Naive thymus-derived CD8-positive, alpha-beta T cell (primary cell): ENCODE results near the gene ZNF143. TPM values are rescaled to one million over a fixed set of nuclear protein-coding genes. Genes with fewer than 3 reads are reported as not detected.
A peak's percentile ranks its signal among the peaks of the same experiment; 100 is the strongest.
"Not testable (repeated sequence)": the region's sequence is repeated elsewhere in the genome, so short reads cannot be mapped to it uniquely, and the experiment has no call there.

Source experiments
- ATAC-seq, 2 donors: fragments of 150-1000 bp; cut with Tn5 transposase in 1 of 2; sonication (Bioruptor Pico), chemical (Tn5 transposase) in 1 of 2; 1 replicate in 1 of 2; 2 replicates in 1 of 2; pipeline ENCODE4 v1.10.0; 2021; ENCODE audit warnings: mild to moderate bottlenecking in 2 of 2, moderate library complexity in 2 of 2
- POLR2A ChIA-PET: fragments of 350-600 bp; sonication (Branson Sonifier 250); formaldehyde crosslinking; loops from one replicate; lab custom pipeline; 2021; ENCODE audit warnings: antibody characterized with exemption; lab: Charles Lee
- DNase-seq, 10 donors: peaks; one replicate each; pipeline versions ENCODE4 v3.0.0 to v3.0.0-alpha.2; 2020 to 2022
- H3K27ac Mint-ChIP-seq, 10 donors: one replicate each; pipeline ENCODE4 v1.8.0; 2020 to 2022; ENCODE audit warnings: mild to moderate bottlenecking in 10 of 10, mixed read lengths in 10 of 10, moderate library complexity in 4 of 10, inconsistent platforms in 1 of 10
- H3K27me3 Mint-ChIP-seq, 5 donors: one replicate each; pipeline ENCODE4 v1.8.0; 2021 to 2022; ENCODE audit warnings: mixed read lengths in 5 of 5
- H3K36me3 Mint-ChIP-seq, 3 donors: one replicate each; pipeline ENCODE4 v1.8.0; 2020 to 2022; ENCODE audit warnings: mixed read lengths in 3 of 3, mild to moderate bottlenecking in 2 of 3, inconsistent platforms in 1 of 3
- H3K4me1 Mint-ChIP-seq, 4 donors: one replicate each; pipeline ENCODE4 v1.8.0; 2021 to 2022; ENCODE audit warnings: mixed read lengths in 4 of 4
- H3K4me3 Mint-ChIP-seq, 10 donors: one replicate each; pipeline ENCODE4 v1.8.0; 2020 to 2022; ENCODE audit warnings: mild to moderate bottlenecking in 10 of 10, mixed read lengths in 10 of 10, moderate library complexity in 6 of 10, inconsistent platforms in 1 of 10
- H3K9me3 Mint-ChIP-seq, 9 donors: one replicate each; pipeline ENCODE4 v1.8.0; 2020 to 2022; ENCODE audit warnings: mixed read lengths in 9 of 9, mild to moderate bottlenecking in 3 of 9, inconsistent platforms in 1 of 9, moderate library complexity in 1 of 9
- polyA plus RNA-seq, 3 donors: library from polyadenylated mRNA; unstranded; fragments of 300-500 nt; fragmentation: Illumina TruSeq; gene quantifications; one replicate each; pipeline ENCODE4 v1.2.3, GENCODE V29; 2021
- total RNA-seq, 8 experiments: library from RNA in 2 of 8; stranded (reverse) in 2 of 8; gene quantifications; one replicate each; pipeline ENCODE4 v1.2.3 and lab custom pipeline; 2021 to 2026

The ZNF143 gene
- total RNA-seq (10 to 100 TPM; 51.3 TPM), polyA plus RNA-seq (10 to 100 TPM; 28.1 to 38.5 (median 32.9) TPM), total RNA-seq (lab: John Stamatoyannopoulos, UW) (25.6 to 62.8 (median 43.3) reads per million in 6 experiments)

GRCh38 chr11:9460322-9461062 is at the start of gene ZNF143:
TSS of gene ZNF143 (plus strand) at chr11:9461012. CDS start at chr11:9471309, 10,297 bp downstream.
- Mint-ChIP-seq H3K9me3 (peaks cover 0 to 4% (median 0%) of the 10 kb centered on the region in 9 donors), H3K4me3 (peak within 1 kb of the TSS; percentile 88 to 99 (median 96)), H3K27me3 (peaks cover 0 to 1% (median 0%) of the 10 kb centered on the region in 5 donors), H3K27ac (peak within 1 kb of the TSS; percentile 91 to 99 (median 98)), H3K4me1 (peaks cover 9 to 34% (median 33%) of the 10 kb centered on the region in 4 donors), H3K36me3 (peaks cover 0 to 7% (median 6%) of the 10 kb centered on the region in 3 donors)
- DNase-seq, result peak; percentile 95 to 100 (median 100)
- peak; percentile 85 to 89 for ATAC-seq
- POLR2A ChIA-PET, result interaction anchor here (0.6 to 3.1 kb wide), 44 partner anchors 8 to 1474 kb away, joined by 3 to 44 read pairs (median 4); partner anchors contain the start of genes AKIP1, DENND5A, EIF3F and EIF4G2

GRCh38 chr11:9428706-9429105 is 32.1 kb upstream of the ZNF143 start:
- ATAC-seq (no peak), DNase-seq (no peak)
- no peaks in the 10 kb centered on the region for H3K9me3 Mint-ChIP-seq
- peaks cover 4 to 91% (median 33%) of the 10 kb centered on the region in 3 donors for H3K36me3 Mint-ChIP-seq
- no peaks in the 10 kb centered on the region for H3K4me1 Mint-ChIP-seq
- H3K4me3 Mint-ChIP-seq, result no peak overlapping the region
- POLR2A ChIA-PET, result interaction anchor here (1.2 kb wide), 1 partner anchor 32 kb away, joined by 4 read pairs; the partner anchor contains the start of gene ZNF143
- H3K27me3 Mint-ChIP-seq, result no peaks in the 10 kb centered on the region
- no peak overlapping the region for H3K27ac Mint-ChIP-seq

- Mint-ChIP-seq H3K4me3 (no peak overlapping the region), H3K27me3 (no peaks in the 10 kb centered on the region), H3K36me3 (peaks cover 3 to 88% (median 18%) of the 10 kb centered on the region in 3 donors), H3K27ac (no peak overlapping the region), H3K4me1 (no peaks in the 10 kb centered on the region), H3K9me3 (no peaks in the 10 kb centered on the region)
- ATAC-seq (no peak), DNase-seq (no peak)
- POLR2A ChIA-PET, result interaction anchor here (1.2 kb wide), 1 partner anchor 22 kb away, joined by 4 read pairs; the partner anchor contains the start of gene ZNF143
Measured at GRCh38 chr11:9438611-9439010, 22.2 kb upstream of the ZNF143 start.

- POLR2A ChIA-PET, result no interaction called here
- DNase-seq, result no peak
- Mint-ChIP-seq H3K27ac (peak overlapping the region in 7 of 10 donors; percentile 1 to 70 (median 13)), H3K9me3 (peaks cover 0 to 10% (median 0%) of the 10 kb centered on the region in 9 donors), H3K4me3 (peak overlapping the region in 1 of 10 donors; percentile 22), H3K36me3 (peaks cover 0 to 60% (median 8%) of the 10 kb centered on the region in 3 donors), H3K27me3 (no peaks in the 10 kb centered on the region), H3K4me1 (peaks cover 0 to 6% (median 6%) of the 10 kb centered on the region in 4 donors)
- peak in 1 of 2 donors; percentile 29 for ATAC-seq
Measured at GRCh38 chr11:9446230-9446629, 14.6 kb upstream of the ZNF143 start.

GRCh38 chr11:9448576-9449352 is 12.0 kb upstream of the ZNF143 start:
- peak overlapping the region in 2 of 10 donors; percentile 14 to 24 for H3K27ac Mint-ChIP-seq
- POLR2A ChIA-PET, result interaction anchor here (0.7 to 2.0 kb wide), 2 partner anchors 11 to 29 kb away, joined by 3 to 7 read pairs; partner anchors contain the start of gene ZNF143
- no peak for DNase-seq
- H3K9me3 Mint-ChIP-seq, result peaks cover 0 to 24% (median 5%) of the 10 kb centered on the region in 9 donors
- H3K36me3 Mint-ChIP-seq, result peaks cover 5 to 36% (median 7%) of the 10 kb centered on the region in 3 donors
- no peaks in the 10 kb centered on the region for H3K27me3 Mint-ChIP-seq
- peaks cover 0 to 6% (median 6%) of the 10 kb centered on the region in 4 donors for H3K4me1 Mint-ChIP-seq
- no peak overlapping the region for H3K4me3 Mint-ChIP-seq
- ATAC-seq, result no peak

GRCh38 chr11:9452023-9452422 is 8.8 kb upstream of the ZNF143 start:
- Mint-ChIP-seq H3K36me3 (peaks cover 5 to 11% (median 7%) of the 10 kb centered on the region in 3 donors), H3K9me3 (peaks cover 0 to 28% (median 5%) of the 10 kb centered on the region in 9 donors)
- POLR2A ChIA-PET, result interaction anchor here (1.5 kb wide), 1 partner anchor 9 kb away, joined by 3 read pairs; the partner anchor contains the start of gene ZNF143
- peak in 1 of 10 donors; percentile 2 for DNase-seq
- H3K27ac Mint-ChIP-seq, ATAC-seq, H3K4me1 Mint-ChIP-seq, H3K27me3 Mint-ChIP-seq, H3K4me3 Mint-ChIP-seq: not testable (repeated sequence)

GRCh38 chr11:9455722-9456121 is 5.1 kb upstream of the ZNF143 start:
- Mint-ChIP-seq H3K9me3 (peaks cover 0 to 21% (median 8%) of the 10 kb centered on the region in 9 donors), H3K4me3 (no peak overlapping the region), H3K27ac (no peak overlapping the region), H3K27me3 (no peaks in the 10 kb centered on the region), H3K4me1 (peaks cover 2 to 14% (median 8%) of the 10 kb centered on the region in 4 donors), H3K36me3 (peaks cover 0 to 12% (median 10%) of the 10 kb centered on the region in 3 donors)
- DNase-seq (no peak), ATAC-seq (no peak)
- POLR2A ChIA-PET, result no interaction called here

GRCh38 chr11:9459667-9460321 is 1.0 kb upstream of the ZNF143 start:
- Mint-ChIP-seq H3K36me3 (peaks cover 0 to 7% (median 6%) of the 10 kb centered on the region in 3 donors), H3K27ac (peak overlapping the region; percentile 91 to 99 (median 98)), H3K4me3 (peak overlapping the region; percentile 88 to 99 (median 96)), H3K27me3 (peaks cover 0 to 1% (median 0%) of the 10 kb centered on the region in 5 donors), H3K9me3 (peaks cover 0 to 4% (median 0%) of the 10 kb centered on the region in 9 donors), H3K4me1 (peaks cover 9 to 34% (median 33%) of the 10 kb centered on the region in 4 donors)
- POLR2A ChIA-PET, result interaction anchor here (0.7 to 3.1 kb wide), 27 partner anchors 9 to 1473 kb away, joined by 3 to 44 read pairs (median 6); partner anchors contain the start of genes DENND5A, EIF3F, EIF4G2 and IPO7
- ATAC-seq (no peak), DNase-seq (peak in 4 of 10 donors; percentile 8 to 19 (median 11))

GRCh38 chr11:9461063-9461759 is 399 bp downstream of the ZNF143 start:
- Mint-ChIP-seq H3K27me3 (peaks cover 0 to 1% (median 0%) of the 10 kb centered on the region in 5 donors), H3K4me1 (peaks cover 9 to 36% (median 33%) of the 10 kb centered on the region in 4 donors), H3K36me3 (peaks cover 0 to 7% (median 6%) of the 10 kb centered on the region in 3 donors), H3K4me3 (peak overlapping the region; percentile 88 to 99 (median 96)), H3K27ac (peak overlapping the region; percentile 91 to 99 (median 98)), H3K9me3 (peaks cover 0 to 4% (median 0%) of the 10 kb centered on the region in 9 donors)
- POLR2A ChIA-PET, result interaction anchor here (0.6 to 3.1 kb wide), 43 partner anchors 9 to 1474 kb away, joined by 3 to 44 read pairs (median 4); partner anchors contain the start of genes AKIP1, DENND5A, EIF3F and EIF4G2
- DNase-seq (peak in 9 of 10 donors; percentile 61 to 90 (median 76)), ATAC-seq (peak; percentile 46 to 61)

GRCh38 chr11:9461760-9462134 is 935 bp downstream of the ZNF143 start:
- Mint-ChIP-seq H3K9me3 (peaks cover 0 to 4% (median 0%) of the 10 kb centered on the region in 9 donors), H3K4me1 (peaks cover 9 to 38% (median 33%) of the 10 kb centered on the region in 4 donors), H3K27ac (peak overlapping the region; percentile 90 to 99 (median 97)), H3K4me3 (peak overlapping the region; percentile 88 to 99 (median 96)), H3K36me3 (peaks cover 3 to 7% (median 6%) of the 10 kb centered on the region in 3 donors), H3K27me3 (peaks cover 0 to 1% (median 0%) of the 10 kb centered on the region in 5 donors)
- ATAC-seq (no peak), DNase-seq (peak in 1 of 10 donors; percentile 25)
- POLR2A ChIA-PET, result interaction anchor here (0.5 to 3.1 kb wide), 19 partner anchors 13 to 551 kb away, joined by 3 to 44 read pairs (median 5); partner anchors contain the start of genes AKIP1, DENND5A, TMEM41B and TMEM9B
